ENCODE results near the gene RTN4R. TPM values are rescaled to one million over a fixed set of nuclear protein-coding genes. Genes with fewer than 3 reads are reported as not detected.

The RTN4R gene
- total RNA-seq, 1 experiment from 2014 or later: 12.2 TPM

- Histone ChIP-seq H3K36me3 (ENCODE audit: low read depth, low read length) (no peaks in the 10 kb centered on the region), H2AFZ (ENCODE audit: low read length) (no peak overlapping the region), H3K4me3 (ENCODE audit: low read length) (no peak overlapping the region), H3K9me2 (replicated peaks; ENCODE audit: low read length) (no peaks in the 10 kb centered on the region), H3K4me2 (ENCODE audit: low read length) (no peak overlapping the region), H3K27me3 (ENCODE audit: low read length) (peaks cover 11% of the 10 kb centered on the region; the same call in 1 of the 2 replicates), H3K27ac (ENCODE audit: low read length) (no peak overlapping the region), H3K79me2 (ENCODE audit: low read length) (no peaks in the 10 kb centered on the region), H4K20me1 (ENCODE audit: low read length) (no peaks in the 10 kb centered on the region), H3K9ac (ENCODE audit: low read length) (no peak overlapping the region), H3F3A (ENCODE audit: low read length, unreplicated experiment) (no peaks in the 10 kb centered on the region), H3K4me1 (ENCODE audit: insufficient read depth, low read length) (no peaks in the 10 kb centered on the region), H3K9me3 (ENCODE audit: low read length) (no peaks in the 10 kb centered on the region)
- ChIA-PET POLR2A (ENCODE audit: unreplicated experiment) (no interaction called here), CTCF (no interaction called here)
- DNase-seq (no peak), ATAC-seq (no peak)
- intact Hi-C loops (cut with micrococcal nuclease): no loop called here
- no peak for TF ChIP-seq EZH2 (IDR thresholded peaks at IDR 0.05; ENCODE audit: low read length, unreplicated experiment)
- TF ChIP-seq EZH2phosphoT487 (IDR thresholded peaks at IDR 0.05; ENCODE audit: borderline replicate concordance, low read length): no peak
- no peak for TF ChIP-seq CTCF (conservative IDR thresholded peaks at IDR 0.05; ENCODE audit: low read depth, low read length)
- no TSS peak for BruUV-seq (replicated peaks)
Measured at GRCh38 chr22:20225693-20225966, 42.5 kb downstream of the RTN4R start.

- H3K9me2 ChIP-seq (replicated peaks; ENCODE audit: low read length): no peaks in the 10 kb centered on the region
- no peaks in the 10 kb centered on the region for H4K20me1 ChIP-seq (ENCODE audit: low read length)
- DNase-seq (no peak), ATAC-seq (no peak)
- no peaks in the 10 kb centered on the region for H3F3A ChIP-seq (ENCODE audit: low read length, unreplicated experiment)
- no peaks in the 10 kb centered on the region for H3K9me3 ChIP-seq (ENCODE audit: low read length)
- no peak overlapping the region for H2AFZ ChIP-seq (ENCODE audit: low read length)
- no peak for TF ChIP-seq EZH2 (IDR thresholded peaks at IDR 0.05; ENCODE audit: low read length, unreplicated experiment)
- no peak for TF ChIP-seq CTCF (conservative IDR thresholded peaks at IDR 0.05; ENCODE audit: low read depth, low read length)
- no peak for TF ChIP-seq EZH2phosphoT487 (IDR thresholded peaks at IDR 0.05; ENCODE audit: borderline replicate concordance, low read length)
- no peak overlapping the region for H3K27ac ChIP-seq (ENCODE audit: low read length)
- no peaks in the 10 kb centered on the region for H3K4me1 ChIP-seq (ENCODE audit: insufficient read depth, low read length)
- intact Hi-C loops (cut with micrococcal nuclease): no loop called here
- H3K36me3 ChIP-seq (ENCODE audit: low read depth, low read length): no peaks in the 10 kb centered on the region
- BruUV-seq (replicated peaks): no TSS peak
- H3K9ac ChIP-seq (ENCODE audit: low read length): no peak overlapping the region
- ChIA-PET POLR2A (ENCODE audit: unreplicated experiment) (no interaction called here), CTCF (no interaction called here)
- no peak overlapping the region for H3K4me3 ChIP-seq (ENCODE audit: low read length)
- H3K79me2 ChIP-seq (ENCODE audit: low read length): no peaks in the 10 kb centered on the region
- H3K4me2 ChIP-seq (ENCODE audit: low read length): no peak overlapping the region
- peaks cover 11% of the 10 kb centered on the region; the same call in 1 of the 2 replicates for H3K27me3 ChIP-seq (ENCODE audit: low read length)
Measured at GRCh38 chr22:20224917-20225692, 43.0 kb downstream of the RTN4R start.

- intact Hi-C loops (cut with micrococcal nuclease): no loop called here
- Histone ChIP-seq H3K4me2 (ENCODE audit: low read length) (no peak overlapping the region), H3K4me1 (ENCODE audit: insufficient read depth, low read length) (no peaks in the 10 kb centered on the region), H3F3A (ENCODE audit: low read length, unreplicated experiment) (no peaks in the 10 kb centered on the region), H3K27me3 (ENCODE audit: low read length) (peaks cover 3% of the 10 kb centered on the region; the same call in 1 of the 2 replicates), H3K27ac (ENCODE audit: low read length) (no peak overlapping the region), H3K79me2 (ENCODE audit: low read length) (no peaks in the 10 kb centered on the region), H3K9me3 (ENCODE audit: low read length) (no peaks in the 10 kb centered on the region), H3K4me3 (ENCODE audit: low read length) (no peak overlapping the region), H2AFZ (ENCODE audit: low read length) (no peak overlapping the region), H3K9ac (ENCODE audit: low read length) (no peak overlapping the region), H3K9me2 (replicated peaks; ENCODE audit: low read length) (no peaks in the 10 kb centered on the region), H3K36me3 (ENCODE audit: low read depth, low read length) (no peaks in the 10 kb centered on the region), H4K20me1 (ENCODE audit: low read length) (no peaks in the 10 kb centered on the region)
- DNase-seq (no peak), ATAC-seq (no peak)
- no peak for TF ChIP-seq CTCF (conservative IDR thresholded peaks at IDR 0.05; ENCODE audit: low read depth, low read length)
- TF ChIP-seq EZH2phosphoT487 (IDR thresholded peaks at IDR 0.05; ENCODE audit: borderline replicate concordance, low read length): no peak
- no peak for TF ChIP-seq EZH2 (IDR thresholded peaks at IDR 0.05; ENCODE audit: low read length, unreplicated experiment)
- BruUV-seq (replicated peaks): no TSS peak
- CTCF ChIA-PET: no interaction called here
- POLR2A ChIA-PET (ENCODE audit: unreplicated experiment): no interaction called here
Measured at GRCh38 chr22:20224256-20224626, 43.9 kb downstream of the RTN4R start.

All from PC-3 (cell line).